Measurements from ENCODE around the gene IL4I1.

The IL4I1 gene

DNA sequence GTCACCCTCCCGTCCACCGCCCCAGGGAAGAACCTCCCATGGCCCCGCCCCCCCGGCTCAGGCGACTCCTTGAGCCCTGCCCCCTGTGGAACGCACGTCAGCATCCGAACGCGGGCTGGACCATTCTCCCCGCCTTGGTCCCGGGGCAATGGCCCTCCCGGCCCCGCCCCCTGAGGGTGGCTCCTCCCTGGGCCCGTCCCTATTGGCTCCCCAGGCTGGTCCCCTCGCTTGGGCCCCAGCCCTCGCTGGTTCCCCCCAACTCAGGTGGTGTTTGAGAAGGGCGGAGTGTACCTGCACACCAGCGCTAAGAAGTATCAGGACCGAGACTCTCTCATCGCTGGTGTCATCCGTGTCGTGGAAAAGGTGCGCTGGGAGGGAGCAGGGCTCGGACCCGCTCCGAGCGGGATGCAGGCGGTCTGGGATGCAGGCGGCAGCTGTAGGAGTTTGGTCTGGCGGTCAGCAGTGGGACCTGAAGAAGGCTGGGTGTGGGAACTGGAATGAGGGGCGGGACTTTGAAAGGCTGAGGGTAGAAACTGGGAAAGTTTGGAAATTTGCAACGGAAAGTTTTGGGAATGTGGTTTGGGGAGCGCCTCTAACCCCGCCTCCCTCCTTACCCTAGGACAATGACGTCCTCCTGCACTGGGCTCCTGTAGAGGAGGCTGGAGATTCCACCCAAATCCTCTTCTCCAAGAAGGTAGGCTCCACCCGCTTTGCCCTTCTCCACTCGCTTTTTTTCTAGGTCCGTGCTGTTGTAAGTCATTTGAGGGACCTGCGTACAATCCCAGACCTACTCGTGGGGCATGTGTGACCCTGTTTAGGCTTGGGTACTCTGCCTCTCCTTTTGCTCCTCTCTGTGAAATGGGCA lies 18.6 kb downstream of the IL4I1 start:
- Histone ChIP-seq H3K36me3 (ENCODE audit: control insufficient read depth, insufficient read depth, low read length) (peaks cover 26% of the 10 kb centered on the region), H3K27ac (ENCODE audit: insufficient read depth, low read depth, low read length, poor library complexity, severe bottlenecking) (peak overlapping the region; percentile 98), H3K9me3 (ENCODE audit: control insufficient read depth, low read length) (no peaks in the 10 kb centered on the region), H3K4me3 (ENCODE audit: insufficient read depth, low read depth, low read length) (peak overlapping the region; percentile 91), H3K27me3 (ENCODE audit: control insufficient read depth, insufficient read depth, low read length, poor library complexity, severe bottlenecking) (no peaks in the 10 kb centered on the region), H3K4me1 (ENCODE audit: control insufficient read depth, insufficient read depth, low read length) (peaks cover 6% of the 10 kb centered on the region)
- WGBS, 2 experiments: 7 to 8% methylated on average over 41 of the region's 41 CpGs

- peaks cover 17% of the 10 kb centered on the region for H3K36me3 ChIP-seq (ENCODE audit: control insufficient read depth, insufficient read depth, low read length)
- 0% methylated on average over 61 of the region's 61 CpGs for WGBS, 2 experiments
- H3K27ac ChIP-seq (ENCODE audit: insufficient read depth, low read depth, low read length, poor library complexity, severe bottlenecking): peak within 1 kb of the TSS; percentile 98
- H3K4me1 ChIP-seq (ENCODE audit: control insufficient read depth, insufficient read depth, low read length): peaks cover 6% of the 10 kb centered on the region
- no peaks in the 10 kb centered on the region for H3K9me3 ChIP-seq (ENCODE audit: control insufficient read depth, low read length)
- H3K4me3 ChIP-seq (ENCODE audit: insufficient read depth, low read depth, low read length): peak within 1 kb of the TSS; percentile 91
- H3K27me3 ChIP-seq (ENCODE audit: control insufficient read depth, insufficient read depth, low read length, poor library complexity, severe bottlenecking): no peaks in the 10 kb centered on the region
Measured at GRCh38 chr19:49877020-49877878, 19.4 kb downstream of the IL4I1 start, which contains the start of the genes AKT1S1 and TBC1D17. TSS of gene AKT1S1 (minus strand) at chr19:49877355. CDS start at chr19:49873295, 4,060 bp downstream. TSS of gene TBC1D17 (plus strand) at chr19:49877702. CDS start at chr19:49877724, 22 bp downstream.

GRCh38 chr19:49876422-49877019 lies 20.2 kb downstream of the IL4I1 start:
- Histone ChIP-seq H3K9me3 (ENCODE audit: control insufficient read depth, low read length) (no peaks in the 10 kb centered on the region), H3K4me3 (ENCODE audit: insufficient read depth, low read depth, low read length) (peak overlapping the region; percentile 91), H3K4me1 (ENCODE audit: control insufficient read depth, insufficient read depth, low read length) (peaks cover 6% of the 10 kb centered on the region), H3K36me3 (ENCODE audit: control insufficient read depth, insufficient read depth, low read length) (peaks cover 13% of the 10 kb centered on the region), H3K27ac (ENCODE audit: insufficient read depth, low read depth, low read length, poor library complexity, severe bottlenecking) (peak overlapping the region; percentile 98), H3K27me3 (ENCODE audit: control insufficient read depth, insufficient read depth, low read length, poor library complexity, severe bottlenecking) (no peaks in the 10 kb centered on the region)
- WGBS, 2 experiments: 0% methylated on average over 46 of the region's 46 CpGs

DNA sequence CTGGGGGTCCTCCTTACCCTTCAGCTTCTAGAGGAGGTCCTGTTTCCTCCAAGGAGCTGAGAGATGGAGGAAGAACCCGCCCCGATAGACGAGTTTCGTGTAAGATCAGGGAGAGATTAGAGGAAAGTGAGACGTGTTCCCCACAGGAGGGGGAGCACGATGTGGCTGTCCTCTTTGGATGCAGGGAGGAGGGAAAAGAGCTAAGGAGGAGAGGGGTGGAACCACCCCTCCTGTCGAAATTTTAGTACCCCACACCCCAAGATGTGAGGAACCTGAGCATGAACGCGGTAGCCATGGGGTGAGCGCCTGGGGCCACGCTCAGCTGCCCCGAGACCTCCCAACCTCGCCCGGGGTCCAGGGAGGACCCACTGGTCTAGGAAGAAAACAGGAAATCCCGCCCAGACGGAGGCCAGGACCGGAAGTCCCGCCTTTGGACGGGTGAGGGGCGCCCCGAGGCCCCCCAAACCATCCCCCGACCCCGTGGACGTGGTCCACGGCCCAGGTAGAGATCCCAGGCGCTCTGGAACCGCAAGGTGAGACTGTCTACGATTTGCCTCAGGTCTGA lies 20.7 kb downstream of the IL4I1 start:
- Histone ChIP-seq H3K36me3 (ENCODE audit: control insufficient read depth, insufficient read depth, low read length) (peaks cover 8% of the 10 kb centered on the region), H3K27ac (ENCODE audit: insufficient read depth, low read depth, low read length, poor library complexity, severe bottlenecking) (peak overlapping the region; percentile 98), H3K4me3 (ENCODE audit: insufficient read depth, low read depth, low read length) (peak overlapping the region; percentile 91), H3K4me1 (ENCODE audit: control insufficient read depth, insufficient read depth, low read length) (peaks cover 6% of the 10 kb centered on the region), H3K27me3 (ENCODE audit: control insufficient read depth, insufficient read depth, low read length, poor library complexity, severe bottlenecking) (no peaks in the 10 kb centered on the region), H3K9me3 (ENCODE audit: control insufficient read depth, low read length) (no peaks in the 10 kb centered on the region)
- 0% methylated on average over 28 of the region's 28 CpGs for WGBS, 2 experiments

- WGBS, 2 experiments: 89 to 93% methylated on average over 4 of the region's 4 CpGs
- no peaks in the 10 kb centered on the region for H3K27me3 ChIP-seq (ENCODE audit: control insufficient read depth, insufficient read depth, low read length, poor library complexity, severe bottlenecking)
- H3K4me3 ChIP-seq (ENCODE audit: insufficient read depth, low read depth, low read length): peak overlapping the region; percentile 91
- H3K36me3 ChIP-seq (ENCODE audit: control insufficient read depth, insufficient read depth, low read length): peaks cover 2% of the 10 kb centered on the region
- peaks cover 6% of the 10 kb centered on the region for H3K4me1 ChIP-seq (ENCODE audit: control insufficient read depth, insufficient read depth, low read length)
- H3K9me3 ChIP-seq (ENCODE audit: control insufficient read depth, low read length): no peaks in the 10 kb centered on the region
- H3K27ac ChIP-seq (ENCODE audit: insufficient read depth, low read depth, low read length, poor library complexity, severe bottlenecking): no peak overlapping the region
Measured at GRCh38 chr19:49875177-49875576, 21.5 kb downstream of the IL4I1 start.

DNA sequence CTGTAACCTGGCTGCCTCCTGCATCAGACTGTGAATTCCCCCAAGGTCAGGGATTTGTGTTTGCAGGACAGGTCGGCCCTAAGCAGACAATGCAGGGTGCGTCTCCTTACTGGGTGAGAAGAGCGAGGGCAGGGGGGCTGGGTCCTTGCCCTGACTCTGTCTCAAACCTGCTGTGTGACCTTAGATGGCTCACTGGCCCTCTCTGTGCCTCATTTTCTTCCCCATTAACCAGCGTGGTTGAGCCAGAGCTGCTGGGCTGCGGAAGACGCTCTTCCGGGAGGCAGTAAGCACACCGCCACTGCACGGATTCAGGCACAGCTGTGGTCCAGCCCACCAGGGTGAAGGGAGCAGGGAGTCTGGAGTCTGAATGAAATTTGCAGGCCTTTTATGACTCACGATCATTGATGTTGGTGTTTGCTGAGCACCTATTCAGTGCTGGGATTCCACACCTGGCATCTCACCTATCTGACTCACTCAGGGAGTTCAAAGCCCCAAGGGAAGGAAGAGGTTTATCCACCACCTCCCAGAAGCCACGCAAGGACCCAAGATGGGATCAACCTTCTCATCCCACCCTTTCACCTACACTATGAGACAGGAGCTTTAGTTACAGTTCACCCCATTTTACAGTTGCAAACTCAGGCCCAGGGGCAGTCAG lies 22.1 kb downstream of the IL4I1 start:
- no peaks in the 10 kb centered on the region for H3K36me3 ChIP-seq (ENCODE audit: control insufficient read depth, insufficient read depth, low read length)
- H3K27me3 ChIP-seq (ENCODE audit: control insufficient read depth, insufficient read depth, low read length, poor library complexity, severe bottlenecking): no peaks in the 10 kb centered on the region
- peaks cover 6% of the 10 kb centered on the region for H3K4me1 ChIP-seq (ENCODE audit: control insufficient read depth, insufficient read depth, low read length)
- H3K4me3 ChIP-seq (ENCODE audit: insufficient read depth, low read depth, low read length): no peak overlapping the region
- 95 to 96% methylated on average over 11 of the region's 11 CpGs for WGBS, 2 experiments
- H3K9me3 ChIP-seq (ENCODE audit: control insufficient read depth, low read length): no peaks in the 10 kb centered on the region
- H3K27ac ChIP-seq (ENCODE audit: insufficient read depth, low read depth, low read length, poor library complexity, severe bottlenecking): no peak overlapping the region

GRCh38 chr19:49873834-49874233 lies 22.9 kb downstream of the IL4I1 start:
- no peak overlapping the region for H3K27ac ChIP-seq (ENCODE audit: insufficient read depth, low read depth, low read length, poor library complexity, severe bottlenecking)
- no peaks in the 10 kb centered on the region for H3K27me3 ChIP-seq (ENCODE audit: control insufficient read depth, insufficient read depth, low read length, poor library complexity, severe bottlenecking)
- 91 to 93% methylated on average over 10 of the region's 10 CpGs for WGBS, 2 experiments
- no peaks in the 10 kb centered on the region for H3K36me3 ChIP-seq (ENCODE audit: control insufficient read depth, insufficient read depth, low read length)
- no peak overlapping the region for H3K4me3 ChIP-seq (ENCODE audit: insufficient read depth, low read depth, low read length)
- peaks cover 6% of the 10 kb centered on the region for H3K4me1 ChIP-seq (ENCODE audit: control insufficient read depth, insufficient read depth, low read length)
- no peaks in the 10 kb centered on the region for H3K9me3 ChIP-seq (ENCODE audit: control insufficient read depth, low read length)

DNA sequence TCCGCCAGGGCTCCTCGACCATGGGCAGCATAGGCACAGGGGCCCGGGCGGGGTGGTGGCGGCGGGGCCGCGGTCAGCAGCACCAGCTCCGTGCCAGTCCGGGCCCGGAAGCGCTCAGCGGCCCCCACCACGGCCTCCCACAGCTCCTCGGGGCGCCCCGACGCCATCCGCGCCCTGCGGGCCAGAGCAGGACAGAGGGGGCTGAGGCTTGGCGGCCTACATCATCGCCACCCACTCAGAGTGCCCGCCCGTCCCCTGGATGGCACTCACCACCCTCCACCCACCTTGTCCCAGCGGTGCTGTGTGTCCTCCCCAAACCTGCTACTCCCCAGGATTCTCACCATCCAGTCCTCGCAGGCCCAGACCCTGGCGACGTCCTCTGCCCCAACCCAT lies 23.6 kb downstream of the IL4I1 start:
- Histone ChIP-seq H3K9me3 (ENCODE audit: control insufficient read depth, low read length) (no peaks in the 10 kb centered on the region), H3K27me3 (ENCODE audit: control insufficient read depth, insufficient read depth, low read length, poor library complexity, severe bottlenecking) (no peaks in the 10 kb centered on the region), H3K4me1 (ENCODE audit: control insufficient read depth, insufficient read depth, low read length) (peaks cover 6% of the 10 kb centered on the region), H3K36me3 (ENCODE audit: control insufficient read depth, insufficient read depth, low read length) (no peaks in the 10 kb centered on the region), H3K4me3 (ENCODE audit: insufficient read depth, low read depth, low read length) (no peak overlapping the region), H3K27ac (ENCODE audit: insufficient read depth, low read depth, low read length, poor library complexity, severe bottlenecking) (no peak overlapping the region)
- WGBS, 2 experiments: 94% methylated on average over 29 of the region's 29 CpGs

DNA sequence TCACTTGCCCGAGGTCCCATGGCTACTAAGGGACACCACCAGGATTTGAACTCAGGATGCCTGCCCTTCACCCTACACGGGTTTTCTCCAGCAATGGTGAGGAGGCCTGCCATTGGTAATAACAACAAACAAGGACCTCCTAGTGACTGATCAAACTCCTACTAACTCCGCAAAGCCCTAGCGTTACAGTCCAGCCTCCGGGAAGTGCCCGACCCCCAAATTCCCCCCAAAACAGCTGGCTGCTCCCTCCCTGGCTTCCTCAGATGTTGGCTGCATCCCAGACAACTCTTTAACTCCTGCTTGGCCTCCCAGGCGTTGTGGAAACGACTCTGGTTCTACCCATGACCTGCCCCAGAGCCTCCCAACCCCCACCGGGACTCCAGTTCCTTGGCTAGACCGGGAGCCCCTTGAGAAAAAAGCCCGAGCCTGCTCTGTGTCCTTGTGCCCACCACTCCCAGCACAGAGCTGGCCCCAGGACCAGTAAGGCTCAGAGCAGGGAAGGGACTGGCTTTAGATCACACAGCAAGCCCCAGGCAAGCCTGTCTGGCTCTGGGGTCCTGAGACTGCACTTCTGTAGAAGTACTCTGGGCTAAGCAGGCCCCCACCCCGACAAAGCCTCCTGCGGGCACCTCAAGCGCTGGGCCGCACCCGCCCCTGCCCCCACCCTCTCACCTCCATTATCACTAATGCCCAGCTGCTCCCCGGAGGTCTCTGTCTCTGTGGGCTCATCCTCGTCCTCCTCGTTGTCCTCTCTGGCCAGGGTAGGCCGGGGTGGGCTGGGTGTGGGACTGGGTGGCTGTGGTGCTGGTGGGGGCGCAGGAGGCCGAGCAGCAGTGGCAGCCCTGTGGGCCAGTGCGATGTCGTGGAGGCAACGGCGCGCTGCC lies 24.2 kb downstream of the IL4I1 start:
- Histone ChIP-seq H3K9me3 (ENCODE audit: control insufficient read depth, low read length) (no peaks in the 10 kb centered on the region), H3K27ac (ENCODE audit: insufficient read depth, low read depth, low read length, poor library complexity, severe bottlenecking) (no peak overlapping the region), H3K27me3 (ENCODE audit: control insufficient read depth, insufficient read depth, low read length, poor library complexity, severe bottlenecking) (no peaks in the 10 kb centered on the region), H3K4me3 (ENCODE audit: insufficient read depth, low read depth, low read length) (no peak overlapping the region), H3K36me3 (ENCODE audit: control insufficient read depth, insufficient read depth, low read length) (no peaks in the 10 kb centered on the region), H3K4me1 (ENCODE audit: control insufficient read depth, insufficient read depth, low read length) (peaks cover 6% of the 10 kb centered on the region)
- WGBS, 2 experiments: 94 to 95% methylated on average over 27 of the region's 27 CpGs
